Epithelial cell of esophagus (primary cell): ENCODE measurements around the gene DOK7.

Experiments used
- DNase-seq: peaks from one replicate; pipeline ENCODE4 v3.0.0; 2010; ENCODE audit warnings: low read depth
- H3K4me3 ChIP-seq: 2 replicates; pipeline ENCODE4 v1.5.1; 2011; ENCODE audit warnings: mild to moderate bottlenecking, low read length, control low read depth
- TF ChIP-seq, protein P1 (sequence below): IDR thresholded peaks from 2 replicates; pipeline ENCODE4 v1.5.1; 2011; ENCODE audit warnings: low read depth, mild to moderate bottlenecking, low read length, control low read depth, inconsistent platforms; ENCODE audit not compliant: insufficient read depth; ENCODE audit errors: missing control alignments

The DOK7 gene

DNA sequence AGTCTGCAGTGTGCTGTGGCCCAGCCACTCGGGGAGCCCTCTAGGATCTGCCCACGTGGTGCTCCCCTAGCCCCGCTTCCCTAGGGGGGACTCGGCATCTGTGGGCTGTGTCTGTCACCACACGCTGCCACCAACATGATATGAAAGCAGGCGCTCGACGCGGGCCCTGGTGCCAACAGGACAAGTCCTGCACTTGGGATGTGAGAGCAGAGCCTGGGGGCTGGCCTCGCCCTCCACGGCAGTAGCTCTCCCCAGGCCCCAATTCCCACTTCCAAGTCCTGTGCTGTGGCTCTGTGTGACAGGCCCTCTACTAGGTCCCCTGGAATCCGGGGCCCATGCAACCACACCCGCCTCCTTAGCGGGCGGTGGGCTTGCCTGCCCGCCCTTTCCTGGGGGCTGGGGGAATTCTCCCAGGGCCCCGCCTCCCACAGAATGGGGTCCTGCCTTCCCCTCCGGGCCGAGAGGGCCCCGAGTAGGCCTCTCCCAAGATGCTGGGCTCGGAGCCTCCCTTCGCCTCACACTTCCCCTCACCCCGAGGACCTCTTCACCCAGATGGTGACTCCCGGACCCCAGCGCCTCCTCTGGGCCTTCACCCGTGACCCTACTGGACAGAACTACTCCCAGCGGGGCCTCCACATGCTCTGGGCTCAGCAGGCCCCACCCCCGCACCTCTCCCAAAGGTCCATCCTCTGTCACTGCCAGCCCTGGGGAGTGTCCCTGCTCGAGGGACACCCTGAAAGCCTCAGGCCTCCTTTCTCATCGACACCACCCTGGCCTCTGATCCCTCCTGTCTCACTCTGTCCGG is 57.9 kb downstream of the DOK7 start:
- no peak for DNase-seq
- TF ChIP-seq, protein P1, sequence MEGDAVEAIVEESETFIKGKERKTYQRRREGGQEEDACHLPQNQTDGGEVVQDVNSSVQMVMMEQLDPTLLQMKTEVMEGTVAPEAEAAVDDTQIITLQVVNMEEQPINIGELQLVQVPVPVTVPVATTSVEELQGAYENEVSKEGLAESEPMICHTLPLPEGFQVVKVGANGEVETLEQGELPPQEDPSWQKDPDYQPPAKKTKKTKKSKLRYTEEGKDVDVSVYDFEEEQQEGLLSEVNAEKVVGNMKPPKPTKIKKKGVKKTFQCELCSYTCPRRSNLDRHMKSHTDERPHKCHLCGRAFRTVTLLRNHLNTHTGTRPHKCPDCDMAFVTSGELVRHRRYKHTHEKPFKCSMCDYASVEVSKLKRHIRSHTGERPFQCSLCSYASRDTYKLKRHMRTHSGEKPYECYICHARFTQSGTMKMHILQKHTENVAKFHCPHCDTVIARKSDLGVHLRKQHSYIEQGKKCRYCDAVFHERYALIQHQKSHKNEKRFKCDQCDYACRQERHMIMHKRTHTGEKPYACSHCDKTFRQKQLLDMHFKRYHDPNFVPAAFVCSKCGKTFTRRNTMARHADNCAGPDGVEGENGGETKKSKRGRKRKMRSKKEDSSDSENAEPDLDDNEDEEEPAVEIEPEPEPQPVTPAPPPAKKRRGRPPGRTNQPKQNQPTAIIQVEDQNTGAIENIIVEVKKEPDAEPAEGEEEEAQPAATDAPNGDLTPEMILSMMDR, result no peak
- no peak overlapping the region for H3K4me3 ChIP-seq

DNA sequence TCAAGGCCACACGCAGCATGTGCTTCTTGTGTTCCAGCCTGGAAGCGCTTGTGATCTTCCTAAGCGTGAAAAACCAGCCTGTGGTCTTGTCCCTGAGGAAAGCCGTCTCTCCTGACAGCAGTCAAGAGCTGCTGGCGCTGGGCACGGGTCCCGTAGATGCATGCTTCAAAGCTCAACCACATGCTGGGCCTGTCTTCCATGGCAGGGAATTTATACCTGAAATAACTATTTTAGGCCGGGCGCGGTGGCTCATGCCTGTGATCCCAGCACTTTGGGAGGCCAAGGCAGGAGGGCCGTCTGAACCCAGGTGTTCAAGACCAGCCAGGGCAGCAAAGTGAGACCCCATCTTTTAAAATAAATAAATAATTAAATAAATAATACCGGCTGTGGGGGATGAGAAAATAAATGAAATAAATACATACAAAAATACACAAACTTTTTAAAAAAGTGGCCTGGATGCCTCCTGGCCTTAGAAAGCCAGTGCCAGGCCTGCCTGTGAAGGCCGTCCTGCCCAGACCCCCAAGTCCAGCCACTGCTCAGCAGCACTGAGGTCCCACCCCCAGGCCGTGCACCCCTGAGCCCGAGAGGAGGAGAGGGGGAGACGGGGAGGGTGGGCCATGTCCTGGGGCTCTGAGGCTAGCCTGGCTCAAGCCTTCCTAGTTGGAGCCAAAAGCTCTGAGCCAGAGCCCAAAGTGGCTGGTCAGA is 58.7 kb downstream of the DOK7 start:
- H3K4me3 ChIP-seq, result no peak overlapping the region
- DNase-seq, result no peak
- TF ChIP-seq, protein P1, result no peak

DNA sequence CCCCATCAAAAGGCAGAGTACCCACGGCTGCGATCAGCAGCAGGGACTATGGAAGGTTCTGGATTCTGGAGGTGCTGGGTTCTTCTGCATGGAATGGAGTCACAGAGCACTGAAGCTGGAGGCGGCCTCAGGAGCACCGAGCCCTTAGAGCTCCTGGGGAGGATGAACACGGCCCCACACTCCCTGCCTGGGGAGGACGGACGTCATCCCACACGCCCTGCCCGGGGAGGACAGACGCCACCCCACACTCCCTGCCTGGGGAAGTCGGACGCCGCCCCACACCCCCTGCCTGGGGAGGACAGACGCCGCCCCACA is 59.2 kb downstream of the DOK7 start:
- no peak for DNase-seq
- no peak overlapping the region for H3K4me3 ChIP-seq
- TF ChIP-seq, protein P1, result no peak

DNA sequence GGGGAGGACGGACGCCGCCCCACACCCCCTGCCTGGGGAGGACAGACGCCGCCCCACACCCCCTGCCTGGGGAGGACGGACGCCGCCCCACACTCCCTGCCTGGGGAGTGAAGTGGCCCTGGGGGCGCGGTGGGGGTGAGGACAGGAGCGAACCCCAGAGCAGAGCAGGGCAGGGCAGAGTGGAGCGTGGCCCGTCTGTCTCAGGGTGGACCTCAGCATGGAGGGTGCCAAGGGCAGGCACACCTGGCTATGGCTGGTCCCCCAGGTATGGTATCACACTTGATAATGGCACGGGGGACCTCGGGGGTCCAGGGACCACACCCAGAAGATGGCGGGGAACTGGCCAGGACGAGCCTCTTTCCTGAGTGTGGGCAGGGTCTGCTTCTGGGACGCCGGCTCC is 59.5 kb downstream of the DOK7 start:
- TF ChIP-seq, protein P1, result no peak
- no peak for DNase-seq

DNA sequence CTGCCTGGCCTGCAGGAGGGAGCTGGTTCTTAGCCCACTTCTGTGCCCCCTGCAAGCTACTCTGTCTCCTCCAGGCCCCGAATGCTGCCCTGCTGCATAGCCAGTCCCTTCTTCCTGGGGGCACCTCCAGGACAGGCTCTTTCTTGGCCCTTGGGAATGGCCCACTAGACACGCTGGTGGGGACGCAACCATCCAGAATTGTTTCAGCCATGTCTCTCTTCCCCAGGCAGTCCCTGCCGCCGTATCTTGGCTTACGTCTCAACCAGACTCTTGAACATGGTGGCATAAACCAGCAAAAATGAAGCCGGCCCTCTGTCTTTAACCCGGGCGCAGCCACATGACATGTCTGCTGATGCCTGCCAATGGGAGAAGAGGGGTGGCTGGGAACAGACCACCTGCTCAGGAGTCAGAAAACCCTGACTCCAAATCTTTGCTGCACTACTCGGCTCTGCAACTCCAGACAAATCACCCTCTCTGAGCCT is 60.1 kb downstream of the DOK7 start:
- H3K4me3 ChIP-seq, result no peak overlapping the region
- no peak for DNase-seq
- TF ChIP-seq, protein P1, result no peak

More for the DNA sequence above, 59.5 kb downstream of the DOK7 start:
- no peak overlapping the region for H3K4me3 ChIP-seq

DNA sequence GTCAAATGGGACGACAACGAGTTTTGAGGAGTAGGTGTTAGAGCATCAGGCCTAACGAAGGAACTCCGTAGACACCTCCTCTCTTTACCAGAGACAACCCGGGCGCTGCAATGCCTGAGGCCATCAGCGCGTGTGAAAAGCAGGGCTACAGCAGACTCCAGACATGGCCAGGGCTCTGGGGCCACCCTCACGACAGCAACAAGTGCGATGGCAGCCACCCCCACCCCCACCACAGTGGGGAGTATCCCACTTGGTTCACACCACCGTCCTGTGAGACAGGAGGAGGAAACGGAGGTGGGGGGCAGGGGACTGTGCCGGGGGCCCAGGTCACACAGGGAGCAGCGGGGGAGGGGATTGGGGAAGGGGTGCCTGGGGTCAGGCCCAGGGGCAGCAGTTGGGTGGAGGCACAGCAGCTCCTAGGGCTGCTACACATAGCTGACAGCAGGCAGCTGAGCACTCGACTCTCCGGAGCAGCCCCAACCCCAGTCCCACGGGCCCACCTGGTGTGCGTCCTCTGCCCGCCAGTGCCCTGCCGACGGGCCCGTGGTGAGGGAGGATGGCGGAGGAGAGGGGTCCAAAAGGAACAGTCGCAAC is 60.6 kb downstream of the DOK7 start:
- DNase-seq, result no peak
- H3K4me3 ChIP-seq, result no peak overlapping the region
- TF ChIP-seq, protein P1, result no peak

DNA sequence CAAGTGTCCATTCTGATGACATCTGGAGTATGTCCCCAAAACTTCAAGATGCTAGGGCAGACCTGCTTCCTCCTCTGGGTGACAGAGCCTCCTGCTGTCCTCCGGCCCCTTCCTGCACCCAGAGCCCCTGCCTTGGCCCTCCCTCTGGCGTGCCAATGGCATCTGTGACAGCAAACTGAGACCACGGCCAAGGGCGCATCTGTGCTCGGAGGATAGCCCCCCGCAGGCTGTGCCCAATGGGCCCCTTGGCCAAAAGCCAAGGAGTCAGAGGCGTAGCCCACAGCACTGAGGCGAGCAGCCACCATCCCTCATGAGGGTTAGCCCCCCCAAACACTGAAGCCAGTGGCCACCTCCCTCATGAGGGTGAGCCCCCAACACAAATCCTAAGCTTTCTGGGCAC is 61.2 kb downstream of the DOK7 start:
- no peak for DNase-seq
- no peak overlapping the region for H3K4me3 ChIP-seq
- TF ChIP-seq, protein P1, result no peak
